ENCODE measurements around the gene BTNL8.

BTNL8 gene

GRCh38 chr5:180982008-180982741 is 83.2 kb downstream of the BTNL8 start:
- Histone ChIP-seq H4K91ac (ENCODE audit: low read length) (no peak overlapping the region), H3K4ac (ENCODE audit: low read depth in 1 of 2, low read length in 2 of 2) (no peak overlapping the region), H3K9me3 (ENCODE audit: control insufficient read depth, low read length) (no peaks in the 10 kb centered on the region), H3K4me3 (ENCODE audit: insufficient read depth in 1 of 2, low read depth in 1 of 2, low read length in 2 of 2) (no peak overlapping the region), H2BK15ac (ENCODE audit: low read depth, poor library complexity, severe bottlenecking) (no peak overlapping the region), H3K18ac (ENCODE audit: low read depth in 1 of 2, low read length in 2 of 2) (no peak overlapping the region), H2AK5ac (ENCODE audit: low read length, severe bottlenecking) (no peak overlapping the region), H3K23ac (ENCODE audit: low read length in 2 of 2) (no peak overlapping the region), H2AFZ (ENCODE audit: low read depth, low read length) (no peak overlapping the region), H4K8ac (ENCODE audit: low read length) (no peak overlapping the region), H2BK120ac (ENCODE audit: low read depth, low read length) (no peak overlapping the region), H3K27me3 (ENCODE audit: control insufficient read depth in 1 of 2, insufficient read depth in 1 of 2, low read length in 2 of 2) (peaks cover 0 to 20% of the 10 kb centered on the region in 2 experiments), H3K14ac (ENCODE audit: low read length in 2 of 2) (no peak overlapping the region), H3K27ac (ENCODE audit: low read length, poor library complexity, severe bottlenecking) (no peak overlapping the region), H2BK5ac (ENCODE audit: low read depth, low read length, poor library complexity, severe bottlenecking) (no peak overlapping the region), H3K79me1 (replicated peaks; ENCODE audit: low read length, poor library complexity, severe bottlenecking) (no peaks in the 10 kb centered on the region), H3K36me3 (ENCODE audit: control insufficient read depth in 1 of 2, insufficient read depth in 2 of 2, low read depth in 1 of 2, low read length in 2 of 2) (no peaks in the 10 kb centered on the region), H3K4me1 (ENCODE audit: control insufficient read depth, insufficient read depth, low read depth, low read length) (no peaks in the 10 kb centered on the region), H2BK12ac (ENCODE audit: low read length in 2 of 2) (no peak overlapping the region), H3K4me2 (ENCODE audit: low read length, poor library complexity, severe bottlenecking) (no peak overlapping the region), H3K9ac (ENCODE audit: low read length) (no peak overlapping the region)
- 79% methylated on average over 23 of the region's 23 CpGs for WGBS
- no peak for DNase-seq

- Histone ChIP-seq H3K18ac (ENCODE audit: low read depth in 1 of 2, low read length in 2 of 2) (no peak overlapping the region), H3K79me1 (replicated peaks; ENCODE audit: low read length, poor library complexity, severe bottlenecking) (no peaks in the 10 kb centered on the region)
Measured at GRCh38 chr5:180988016-180988415, 89.1 kb downstream of the BTNL8 start.

GRCh38 chr5:180988592-180988991 is 89.6 kb downstream of the BTNL8 start, which contains the start of gene BTNL3:
Gene BTNL3, plus strand, starts transcription at chr5:180988846. Its CDS starts 183 bp downstream, at chr5:180989029.
- no peaks in the 10 kb centered on the region for H3K9me3 ChIP-seq (ENCODE audit: control insufficient read depth, low read length)
- no peak within 1 kb of the TSS for H2BK5ac ChIP-seq (ENCODE audit: low read depth, low read length, poor library complexity, severe bottlenecking)
- H2BK15ac ChIP-seq (ENCODE audit: low read depth, poor library complexity, severe bottlenecking), result no peak within 1 kb of the TSS
- H3K18ac ChIP-seq (ENCODE audit: low read depth in 1 of 2, low read length in 2 of 2), result no peak within 1 kb of the TSS
- DNase-seq, result no peak
- no peak within 1 kb of the TSS for H3K4me2 ChIP-seq (ENCODE audit: low read length, poor library complexity, severe bottlenecking)
- peaks cover 0 to 34% of the 10 kb centered on the region in 2 experiments for H3K27me3 ChIP-seq (ENCODE audit: control insufficient read depth in 1 of 2, insufficient read depth in 1 of 2, low read length in 2 of 2)
- no peak within 1 kb of the TSS for H3K27ac ChIP-seq (ENCODE audit: low read length, poor library complexity, severe bottlenecking)
- no peak within 1 kb of the TSS for H3K4me3 ChIP-seq (ENCODE audit: insufficient read depth in 1 of 2, low read depth in 1 of 2, low read length in 2 of 2)
- no peak within 1 kb of the TSS for H3K14ac ChIP-seq (ENCODE audit: low read length in 2 of 2)
- H3K23ac ChIP-seq (ENCODE audit: low read length in 2 of 2), result no peak within 1 kb of the TSS
- no peak within 1 kb of the TSS for H4K91ac ChIP-seq (ENCODE audit: low read length)
- H3K36me3 ChIP-seq (ENCODE audit: control insufficient read depth in 1 of 2, insufficient read depth in 2 of 2, low read depth in 1 of 2, low read length in 2 of 2), result no peaks in the 10 kb centered on the region
- H2AK5ac ChIP-seq (ENCODE audit: low read length, severe bottlenecking), result no peak within 1 kb of the TSS
- H3K9ac ChIP-seq (ENCODE audit: low read length), result no peak within 1 kb of the TSS
- no peak within 1 kb of the TSS for H2BK12ac ChIP-seq (ENCODE audit: low read length in 2 of 2)
- H3K4me1 ChIP-seq (ENCODE audit: control insufficient read depth, insufficient read depth, low read depth, low read length), result no peaks in the 10 kb centered on the region
- H3K4ac ChIP-seq (ENCODE audit: low read depth in 1 of 2, low read length in 2 of 2), result no peak within 1 kb of the TSS
- no peak within 1 kb of the TSS for H2BK120ac ChIP-seq (ENCODE audit: low read depth, low read length)
- no peak within 1 kb of the TSS for H4K8ac ChIP-seq (ENCODE audit: low read length)
- H3K79me1 ChIP-seq (replicated peaks; ENCODE audit: low read length, poor library complexity, severe bottlenecking), result no peaks in the 10 kb centered on the region
- no peak within 1 kb of the TSS for H2AFZ ChIP-seq (ENCODE audit: low read depth, low read length)
- 56% methylated on average over 5 of the region's 5 CpGs for WGBS

More at GRCh38 chr5:180988016-180988415, 89.1 kb downstream of the BTNL8 start:
- no peaks in the 10 kb centered on the region for H3K4me1 ChIP-seq (ENCODE audit: control insufficient read depth, insufficient read depth, low read depth, low read length)
- H2AK5ac ChIP-seq (ENCODE audit: low read length, severe bottlenecking), result no peak overlapping the region
- no peak overlapping the region for H3K9ac ChIP-seq (ENCODE audit: low read length)
- H3K27ac ChIP-seq (ENCODE audit: low read length, poor library complexity, severe bottlenecking), result no peak overlapping the region
- H3K4me3 ChIP-seq (ENCODE audit: insufficient read depth in 1 of 2, low read depth in 1 of 2, low read length in 2 of 2), result no peak overlapping the region
- no peak overlapping the region for H2BK12ac ChIP-seq (ENCODE audit: low read length in 2 of 2)
- no peak overlapping the region for H4K8ac ChIP-seq (ENCODE audit: low read length)
- peaks cover 0 to 39% of the 10 kb centered on the region in 2 experiments for H3K27me3 ChIP-seq (ENCODE audit: control insufficient read depth in 1 of 2, insufficient read depth in 1 of 2, low read length in 2 of 2)
- WGBS, result 81% methylated on average over 2 of the region's 2 CpGs
- no peak overlapping the region for H3K4ac ChIP-seq (ENCODE audit: low read depth in 1 of 2, low read length in 2 of 2)
- no peak overlapping the region for H2BK120ac ChIP-seq (ENCODE audit: low read depth, low read length)
- no peak overlapping the region for H2AFZ ChIP-seq (ENCODE audit: low read depth, low read length)
- H3K36me3 ChIP-seq (ENCODE audit: control insufficient read depth in 1 of 2, insufficient read depth in 2 of 2, low read depth in 1 of 2, low read length in 2 of 2), result no peaks in the 10 kb centered on the region
- DNase-seq, result no peak
- H2BK15ac ChIP-seq (ENCODE audit: low read depth, poor library complexity, severe bottlenecking), result no peak overlapping the region
- no peak overlapping the region for H2BK5ac ChIP-seq (ENCODE audit: low read depth, low read length, poor library complexity, severe bottlenecking)
- H3K23ac ChIP-seq (ENCODE audit: low read length in 2 of 2), result no peak overlapping the region
- no peaks in the 10 kb centered on the region for H3K9me3 ChIP-seq (ENCODE audit: control insufficient read depth, low read length)
- no peak overlapping the region for H3K4me2 ChIP-seq (ENCODE audit: low read length, poor library complexity, severe bottlenecking)
- H4K91ac ChIP-seq (ENCODE audit: low read length), result no peak overlapping the region
- H3K14ac ChIP-seq (ENCODE audit: low read length in 2 of 2), result no peak overlapping the region

- DNase-seq, result no peak
- Histone ChIP-seq H2AK5ac (ENCODE audit: low read length, severe bottlenecking) (no peak overlapping the region), H3K23ac (ENCODE audit: low read length in 2 of 2) (no peak overlapping the region), H2BK5ac (ENCODE audit: low read depth, low read length, poor library complexity, severe bottlenecking) (no peak overlapping the region), H2BK15ac (ENCODE audit: low read depth, poor library complexity, severe bottlenecking) (no peak overlapping the region), H2BK120ac (ENCODE audit: low read depth, low read length) (no peak overlapping the region), H4K8ac (ENCODE audit: low read length) (no peak overlapping the region), H2BK12ac (ENCODE audit: low read length in 2 of 2) (no peak overlapping the region), H3K27me3 (ENCODE audit: control insufficient read depth in 1 of 2, insufficient read depth in 1 of 2, low read length in 2 of 2) (peaks cover 0 to 29% of the 10 kb centered on the region in 2 experiments), H4K91ac (ENCODE audit: low read length) (no peak overlapping the region), H3K14ac (ENCODE audit: low read length in 2 of 2) (no peak overlapping the region), H3K18ac (ENCODE audit: low read depth in 1 of 2, low read length in 2 of 2) (no peak overlapping the region), H3K4me1 (ENCODE audit: control insufficient read depth, insufficient read depth, low read depth, low read length) (no peaks in the 10 kb centered on the region), H3K4me3 (ENCODE audit: insufficient read depth in 1 of 2, low read depth in 1 of 2, low read length in 2 of 2) (no peak overlapping the region), H3K4ac (ENCODE audit: low read depth in 1 of 2, low read length in 2 of 2) (no peak overlapping the region), H3K36me3 (ENCODE audit: control insufficient read depth in 1 of 2, insufficient read depth in 2 of 2, low read depth in 1 of 2, low read length in 2 of 2) (no peaks in the 10 kb centered on the region), H3K4me2 (ENCODE audit: low read length, poor library complexity, severe bottlenecking) (no peak overlapping the region), H3K9ac (ENCODE audit: low read length) (no peak overlapping the region), H3K27ac (ENCODE audit: low read length, poor library complexity, severe bottlenecking) (no peak overlapping the region), H3K79me1 (replicated peaks; ENCODE audit: low read length, poor library complexity, severe bottlenecking) (no peaks in the 10 kb centered on the region), H2AFZ (ENCODE audit: low read depth, low read length) (no peak overlapping the region), H3K9me3 (ENCODE audit: control insufficient read depth, low read length) (no peaks in the 10 kb centered on the region)
- WGBS, result 73% methylated on average over 15 of the region's 16 CpGs
Measured at GRCh38 chr5:180990086-180990881, 91.3 kb downstream of the BTNL8 start.

Data from mesenchymal stem cell (in vitro differentiated cells and primary cell).